ENCODE data around the gene PNLIPRP1.

PNLIPRP1 gene

GRCh38 chr10:116656044-116656443 is 65.3 kb downstream of the PNLIPRP1 start:
- WGBS, 2 experiments (ENCODE audit: insufficient coverage in 2 of 2), result 95% methylated on average over 2 of the region's 4 CpGs; no CpG with 5 or more reads in 1 of the 2 experiments
- no peaks in the 10 kb centered on the region for H3K9me3 ChIP-seq (ENCODE audit: control insufficient read depth, low read length)
- H3K36me3 ChIP-seq (ENCODE audit: control insufficient read depth, insufficient read depth, low read length), result no peaks in the 10 kb centered on the region
- no peaks in the 10 kb centered on the region for H3K4me1 ChIP-seq (ENCODE audit: control insufficient read depth, insufficient read depth, low read length, poor library complexity, severe bottlenecking)
- H3K4me3 ChIP-seq (ENCODE audit: extremely low read depth, insufficient read depth, low read length, poor library complexity, severe bottlenecking), result no peak overlapping the region
- H3K27ac ChIP-seq (ENCODE audit: low read depth, low read length, severe bottlenecking), result no peak overlapping the region

DNA sequence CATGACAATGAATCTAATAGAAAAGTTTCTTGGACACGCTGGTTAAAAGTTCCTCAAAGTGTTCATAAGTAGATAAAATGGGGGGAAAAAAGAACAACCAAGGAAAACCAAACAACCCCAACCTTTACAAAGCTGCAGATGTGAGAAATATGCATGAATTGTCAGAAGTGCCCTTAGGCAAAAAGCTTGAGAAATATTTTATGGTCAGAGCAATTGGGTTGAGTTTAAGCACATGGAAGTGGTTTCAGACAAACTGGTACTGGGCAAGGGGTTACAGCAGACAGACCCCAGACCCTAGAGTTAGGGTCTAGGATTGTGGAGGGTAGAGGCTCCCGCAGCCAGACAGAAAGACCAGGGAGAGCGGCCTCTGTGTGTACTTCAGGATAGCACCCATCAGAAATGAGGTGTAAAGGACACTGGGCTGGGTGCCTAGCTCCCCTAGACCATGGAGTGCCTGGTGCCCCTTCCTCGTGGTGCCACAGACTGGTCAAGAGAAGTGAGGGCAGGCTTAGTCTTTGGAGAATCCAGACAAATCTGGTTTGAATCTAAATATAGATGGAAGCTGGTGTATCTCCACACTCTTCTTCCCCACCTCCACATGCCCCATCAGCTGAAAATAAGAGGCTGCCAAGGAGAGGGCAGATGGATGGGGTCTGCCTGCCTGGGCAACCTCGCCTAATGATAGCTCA is 67.2 kb downstream of the PNLIPRP1 start:
- H3K9me3 ChIP-seq (ENCODE audit: control insufficient read depth, low read length), result no peaks in the 10 kb centered on the region
- no peaks in the 10 kb centered on the region for H3K36me3 ChIP-seq (ENCODE audit: control insufficient read depth, insufficient read depth, low read length)
- H3K4me3 ChIP-seq (ENCODE audit: extremely low read depth, insufficient read depth, low read length, poor library complexity, severe bottlenecking), result no peak overlapping the region
- 92 to 100% methylated on average over 2 of the region's 5 CpGs for WGBS, 2 experiments (ENCODE audit: insufficient coverage in 2 of 2)
- no peaks in the 10 kb centered on the region for H3K4me1 ChIP-seq (ENCODE audit: control insufficient read depth, insufficient read depth, low read length, poor library complexity, severe bottlenecking)
- H3K27ac ChIP-seq (ENCODE audit: low read depth, low read length, severe bottlenecking), result no peak overlapping the region
